HCT116 (cell line): ENCODE results near the gene MICAL3. TPM values are rescaled to one million over a fixed set of nuclear protein-coding genes. Genes with fewer than 3 reads are reported as not detected.
"Not testable (repeated sequence)": the region's sequence is repeated elsewhere in the genome, so short reads cannot be mapped to it uniquely, and the experiment has no call there.

Experiments used
- ATAC-seq: fragments of 200-7000 bp; cut with Tn5 transposase; 2 replicates; pipeline ENCODE4 v1.9.1; 2020; ENCODE audit warnings: mild to moderate bottlenecking, moderate library complexity
- BruUV-seq: library from RNA; stranded (reverse); fragments of 400-500 nt; replicated peaks from 2 replicates; lab custom pipeline; 2021; lab: Mats Ljungman, UMichigan
- CTCF ChIA-PET: fragments of 300-600 bp; sonication (Branson Sonifier 250); formaldehyde crosslinking; loops from one replicate; lab custom pipeline; 2021; ENCODE audit warnings: antibody characterized with exemption; lab: Charles Lee
- POLR2A ChIA-PET: fragments of 300-600, 350-600 bp; sonication (Branson Sonifier 250); formaldehyde crosslinking; loops from one replicate; lab custom pipeline; 2021; ENCODE audit warnings: antibody characterized with exemption; lab: Charles Lee
- RAD21 ChIA-PET, 2 experiments: fragments of 300-600 bp; sonication (Branson Sonifier 250); formaldehyde crosslinking; loops; one replicate each; lab custom pipeline; 2023; ENCODE audit warnings: low total read pairs in 2 of 2; ENCODE audit not compliant: uncharacterized antibody in 2 of 2, unreplicated experiment in 2 of 2, low non-redundant PET in 1 of 2; lab: Charles Lee
- DNase-seq: peaks from one replicate; pipeline ENCODE4 v3.0.0-alpha.2; 2010; ENCODE audit warnings: low read depth, low spot score
- H2AFZ ChIP-seq: fragments of 200-600 bp; shearing (Covaris generic), sonication (generic); 2 replicates; pipeline ENCODE4 v1.6.1; 2017; ENCODE audit warnings: low read depth, mixed run types, mixed read lengths, antibody characterized with exemption, low read length; ENCODE audit not compliant: poor library complexity, severe bottlenecking
- H3K27ac ChIP-seq: 2 replicates; pipeline ENCODE4 v1.5.1; 2012; ENCODE audit warnings: low read depth, low read length
- H3K27me3 ChIP-seq: fragments of 200-600 bp; sonication (generic); 2 replicates; pipeline ENCODE4 v1.6.1; 2016; ENCODE audit warnings: mixed run types, low read length, mixed read lengths; ENCODE audit not compliant: insufficient read depth
- H3K36me3 ChIP-seq, 2 experiments: fragments of 200-500 bp in 1 of 2; fragments of 200-600 bp in 1 of 2; sonication (Bioruptor generic) in 1 of 2; sonication (generic) in 1 of 2; 2 replicates each; pipeline versions ENCODE4 v1.5.1 to v1.6.1; 2014 to 2016; ENCODE audit warnings: low read length in 2 of 2, inconsistent platforms in 1 of 2, mixed read lengths in 1 of 2, mixed run types in 1 of 2; ENCODE audit not compliant: insufficient read depth in 2 of 2, control insufficient read depth in 1 of 2
- H3K4me1 ChIP-seq, 2 experiments: fragments of 200-600 bp in 1 of 2; sonication (generic) in 1 of 2; 2 replicates each; pipeline versions ENCODE4 v1.5.1 to v1.6.1; 2012 to 2017; ENCODE audit warnings: low read length in 2 of 2, inconsistent platforms in 1 of 2, mild to moderate bottlenecking in 1 of 2, mixed read lengths in 1 of 2, mixed run types in 1 of 2, moderate library complexity in 1 of 2; ENCODE audit not compliant: insufficient read depth in 2 of 2, control insufficient read depth in 1 of 2
- H3K4me2 ChIP-seq: fragments of 200-600 bp; sonication (generic); 2 replicates; pipeline ENCODE4 v1.6.1; 2017; ENCODE audit warnings: mixed run types, low read length, mixed read lengths
- H3K4me3 ChIP-seq, 2 experiments: fragments of 200-600 bp in 1 of 2; sonication (generic) in 1 of 2; replicated peaks in 1 of 2; 2 replicates each; pipeline ENCODE4 v1.5.1; 2011 to 2016; ENCODE audit warnings: low read length in 2 of 2, control low read depth in 1 of 2, low read depth in 1 of 2, mild to moderate bottlenecking in 1 of 2, mixed read lengths in 1 of 2, mixed run types in 1 of 2
- H3K79me2 ChIP-seq: fragments of 200-600 bp; sonication (generic); 2 replicates; pipeline ENCODE4 v1.6.1; 2017; ENCODE audit warnings: mild to moderate bottlenecking, mixed run types, low read length, moderate library complexity, mixed read lengths; ENCODE audit not compliant: insufficient read depth
- H3K9ac ChIP-seq: fragments of 200-600 bp; sonication (generic); 2 replicates; pipeline ENCODE4 v1.6.1; 2016; ENCODE audit warnings: low read length, mixed read lengths
- H3K9me2 ChIP-seq: fragments of 200-600 bp; sonication (generic), shearing (Covaris generic); 2 replicates; pipeline ENCODE4 v1.6.1; 2017; ENCODE audit warnings: mixed run types, mild to moderate bottlenecking, moderate library complexity; ENCODE audit not compliant: insufficient read depth
- H3K9me3 ChIP-seq, 2 experiments: fragments of 200-500 bp in 1 of 2; fragments of 200-600 bp in 1 of 2; sonication (Bioruptor generic) in 1 of 2; sonication (generic) in 1 of 2; 2 replicates each; pipeline ENCODE4 v1.6.1; 2014 to 2017; ENCODE audit warnings: low read length in 2 of 2, mixed read lengths in 2 of 2, inconsistent platforms in 1 of 2, low read depth in 1 of 2, mild to moderate bottlenecking in 1 of 2, mixed run types in 1 of 2, moderate library complexity in 1 of 2; ENCODE audit not compliant: control insufficient read depth in 1 of 2, insufficient read depth in 1 of 2
- H4K20me1 ChIP-seq: fragments of 200-600 bp; sonication (generic), shearing (Covaris generic); 2 replicates; pipeline ENCODE4 v1.6.1; 2017; ENCODE audit warnings: mixed run types, mild to moderate bottlenecking, moderate library complexity; ENCODE audit not compliant: insufficient read depth
- CBX3 ChIP-seq: IDR thresholded peaks from 2 replicates; pipeline ENCODE4 v1.6.1; 2012; ENCODE audit warnings: low read depth
- EZH2phosphoT487 ChIP-seq: fragments of 200-600 bp; IDR thresholded peaks from 2 replicates; pipeline ENCODE4 v1.6.1; 2018; ENCODE audit warnings: antibody characterized with exemption, borderline replicate concordance
- FOSL1 ChIP-seq: IDR thresholded peaks from 2 replicates; pipeline ENCODE4 v1.6.1; 2012; ENCODE audit warnings: low read depth
- JUND ChIP-seq: IDR thresholded peaks from 2 replicates; pipeline ENCODE4 v1.6.1; 2012
- RAD21 ChIP-seq: IDR thresholded peaks from 2 replicates; pipeline ENCODE4 v1.6.1; 2012; ENCODE audit warnings: low read depth, mild to moderate bottlenecking
- REST ChIP-seq: IDR thresholded peaks from 2 replicates; pipeline ENCODE4 v1.6.1; 2012; ENCODE audit warnings: low read depth
- SIN3A ChIP-seq: IDR thresholded peaks from 2 replicates; pipeline ENCODE4 v1.6.1; 2012; ENCODE audit warnings: low read depth
- SP1 ChIP-seq: IDR thresholded peaks from 2 replicates; pipeline ENCODE4 v1.6.1; 2012; ENCODE audit warnings: low read depth
- TCF7L2 ChIP-seq: IDR thresholded peaks from 2 replicates; pipeline ENCODE4 v1.7.0; 2011; ENCODE audit warnings: borderline replicate concordance, inconsistent platforms; ENCODE audit not compliant: insufficient read depth, insufficient read length; ENCODE audit errors: extremely low read depth
- YY1 ChIP-seq: IDR thresholded peaks from 2 replicates; pipeline ENCODE4 v1.6.1; 2011; ENCODE audit warnings: low read length, low read depth, moderate library complexity, mild to moderate bottlenecking; ENCODE audit not compliant: insufficient replicate concordance; ENCODE audit errors: extremely low read depth
- intact Hi-C: fragments of 100-400 bp; cut with micrococcal nuclease; formaldehyde crosslinking; loops from 2 replicates; pipeline ENCODE4 v1.10.0; 2022
- total RNA-seq: library from RNA; stranded (reverse); gene quantifications from one replicate; pipeline ENCODE4 v1.2.1, GENCODE V29; 2021; ENCODE audit not compliant: unreplicated experiment
- TF ChIP-seq, protein P1 (sequence below): IDR thresholded peaks from 2 replicates; pipeline ENCODE4 v1.6.1; 2012
- TF ChIP-seq, protein P2 (sequence below), 3 experiments: fragments of 200-600 bp in 1 of 3; sonication (generic) in 1 of 3; IDR thresholded peaks in 2 of 3; conservative IDR thresholded peaks in 1 of 3; 2 replicates each; pipeline ENCODE4 v1.5.1; 2012 to 2017; ENCODE audit warnings: low read depth in 2 of 3, low read length in 2 of 3, antibody characterized with exemption in 1 of 3, borderline replicate concordance in 1 of 3, control low read depth in 1 of 3, mild to moderate bottlenecking in 1 of 3, mixed read lengths in 1 of 3, mixed run types in 1 of 3, moderate library complexity in 1 of 3; ENCODE audit not compliant: insufficient read depth in 1 of 3

MICAL3 gene
- total RNA-seq, 1 experiment from 2014 or later = 30.8 TPM

DNA sequence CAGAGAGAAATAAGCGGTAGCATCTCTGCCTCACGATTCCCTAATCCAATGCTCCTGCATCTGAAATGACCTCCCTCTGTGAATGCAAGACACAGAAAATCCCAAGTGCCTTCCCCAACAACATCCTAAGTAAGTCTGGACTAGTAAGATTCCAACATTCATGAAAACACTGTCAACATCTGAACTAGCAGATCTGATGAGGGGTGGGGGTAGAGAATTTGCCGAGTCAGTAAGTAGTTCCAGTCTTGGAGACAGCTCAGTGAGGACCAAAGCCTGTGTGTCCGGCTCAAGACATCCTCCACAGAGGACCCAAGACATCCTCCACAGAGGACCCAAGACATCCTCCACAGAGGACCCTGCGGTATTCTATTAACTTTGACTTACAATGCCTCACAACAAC is 259.5 kb downstream of the MICAL3 start:
- H3K36me3 ChIP-seq, H3K4me2 ChIP-seq, H3K9ac ChIP-seq, H3K9me3 ChIP-seq, BruUV-seq, DNase-seq, ATAC-seq, intact Hi-C loops, H2AFZ ChIP-seq, H3K4me3 ChIP-seq, RAD21 ChIA-PET, POLR2A ChIA-PET, H4K20me1 ChIP-seq, H3K27ac ChIP-seq, H3K9me2 ChIP-seq, H3K27me3 ChIP-seq: not testable (repeated sequence)
- CTCF ChIA-PET = interaction anchor here (0.8 to 1.9 kb wide), 2 partner anchors 21 to 22 kb away, joined by 3 to 8 read pairs; no protein-coding TSS in a partner anchor
- Histone ChIP-seq H3K4me1 (peaks cover 6 to 11% of the 10 kb centered on the region in 2 experiments), H3K79me2 (peaks cover 73% of the 10 kb centered on the region)

DNA sequence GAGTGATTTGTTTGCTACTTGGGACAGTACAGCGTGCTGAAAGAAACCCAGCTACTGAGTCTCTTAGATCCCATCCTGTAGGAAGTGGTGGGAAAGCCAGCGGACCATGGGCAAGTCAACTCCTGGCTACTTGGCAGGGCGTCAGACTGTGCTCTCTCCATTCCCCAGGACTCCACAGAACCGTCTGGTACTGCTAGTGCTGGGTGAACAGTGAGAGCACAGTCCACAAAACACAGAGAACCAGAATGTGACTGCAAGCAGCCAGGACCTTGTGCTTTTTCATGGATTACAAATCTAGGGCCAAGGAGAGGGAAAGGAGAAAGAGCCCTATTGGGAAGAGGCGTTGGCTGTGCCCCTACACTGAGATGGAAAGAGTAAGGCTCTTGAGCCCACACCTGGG is 260.3 kb downstream of the MICAL3 start:
- POLR2A ChIA-PET = no interaction called here
- ATAC-seq = no peak
- TF ChIP-seq SIN3A (no peak), EZH2phosphoT487 (no peak), CBX3 (no peak), RAD21 (no peak), YY1 (no peak), REST (no peak), JUND (no peak), TCF7L2 (no peak), SP1 (no peak), FOSL1 (no peak)
- TF ChIP-seq, protein P1, sequence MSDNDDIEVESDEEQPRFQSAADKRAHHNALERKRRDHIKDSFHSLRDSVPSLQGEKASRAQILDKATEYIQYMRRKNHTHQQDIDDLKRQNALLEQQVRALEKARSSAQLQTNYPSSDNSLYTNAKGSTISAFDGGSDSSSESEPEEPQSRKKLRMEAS = no peak
- TF ChIP-seq, protein P2, sequence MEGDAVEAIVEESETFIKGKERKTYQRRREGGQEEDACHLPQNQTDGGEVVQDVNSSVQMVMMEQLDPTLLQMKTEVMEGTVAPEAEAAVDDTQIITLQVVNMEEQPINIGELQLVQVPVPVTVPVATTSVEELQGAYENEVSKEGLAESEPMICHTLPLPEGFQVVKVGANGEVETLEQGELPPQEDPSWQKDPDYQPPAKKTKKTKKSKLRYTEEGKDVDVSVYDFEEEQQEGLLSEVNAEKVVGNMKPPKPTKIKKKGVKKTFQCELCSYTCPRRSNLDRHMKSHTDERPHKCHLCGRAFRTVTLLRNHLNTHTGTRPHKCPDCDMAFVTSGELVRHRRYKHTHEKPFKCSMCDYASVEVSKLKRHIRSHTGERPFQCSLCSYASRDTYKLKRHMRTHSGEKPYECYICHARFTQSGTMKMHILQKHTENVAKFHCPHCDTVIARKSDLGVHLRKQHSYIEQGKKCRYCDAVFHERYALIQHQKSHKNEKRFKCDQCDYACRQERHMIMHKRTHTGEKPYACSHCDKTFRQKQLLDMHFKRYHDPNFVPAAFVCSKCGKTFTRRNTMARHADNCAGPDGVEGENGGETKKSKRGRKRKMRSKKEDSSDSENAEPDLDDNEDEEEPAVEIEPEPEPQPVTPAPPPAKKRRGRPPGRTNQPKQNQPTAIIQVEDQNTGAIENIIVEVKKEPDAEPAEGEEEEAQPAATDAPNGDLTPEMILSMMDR (IDR thresholded peaks at IDR 0.05 in 2 of 3, conservative IDR thresholded peaks at IDR 0.05 in 1 of 3; ENCODE audit: borderline replicate concordance in 1 of 3, insufficient read depth in 1 of 3, low read depth in 2 of 3, low read length in 2 of 3) = no peak

More for the DNA sequence above, 260.3 kb downstream of the MICAL3 start:
- Histone ChIP-seq H3K36me3 (no peaks in the 10 kb centered on the region), H3K4me2 (no peak overlapping the region), H3K27ac (no peak overlapping the region), H3K9ac (no peak overlapping the region), H4K20me1 (no peaks in the 10 kb centered on the region), H3K79me2 (peaks cover 66% of the 10 kb centered on the region), H3K27me3 (no peaks in the 10 kb centered on the region), H3K9me2 (no peaks in the 10 kb centered on the region), H3K4me1 (peaks cover 6 to 11% of the 10 kb centered on the region in 2 experiments), H2AFZ (no peak overlapping the region), H3K9me3 (no peaks in the 10 kb centered on the region), H3K4me3 (no peak overlapping the region)
- DNase-seq = no peak
- ChIA-PET CTCF (interaction anchor here (0.6 kb wide), 1 partner anchor 21 kb away, joined by 3 read pairs; no protein-coding TSS in a partner anchor), RAD21 (no interaction called here)
- BruUV-seq = no TSS peak
- intact Hi-C loops = no loop called here
